SK-N-SH treated with all-trans-retinoic acid at 6 μM for 48 hours (cell line): ENCODE results near the gene RNF138.

ENCODE experiments used
- CSRNP3 ChIP-seq: fragments of 250-450 bp; sonication (Bioruptor Pico); IDR thresholded peaks from 2 replicates; pipeline ENCODE4 v1.5.1; 2021; ENCODE audit warnings: mild to moderate bottlenecking, moderate library complexity
- GLIS3 ChIP-seq: fragments of 250-450 bp; sonication (Bioruptor Pico); IDR thresholded peaks from 2 replicates; pipeline ENCODE4 v1.5.0; 2020; ENCODE audit warnings: mild to moderate bottlenecking, moderate library complexity
- ISL1 ChIP-seq: fragments of 250-450 bp; sonication (Bioruptor Pico); IDR thresholded peaks from 2 replicates; pipeline ENCODE4 v2.1.2; 2022; ENCODE audit warnings: mild to moderate bottlenecking, moderate library complexity
- SNAI2 ChIP-seq: fragments of 250-450 bp; sonication (Bioruptor Pico); IDR thresholded peaks from 2 replicates; pipeline ENCODE4 v1.5.0; 2020; ENCODE audit warnings: mild to moderate bottlenecking, moderate library complexity
- TCF4 ChIP-seq: fragments of 250-450 bp; sonication (Bioruptor Pico); IDR thresholded peaks from 2 replicates; pipeline ENCODE4 v1.8.0; 2021; ENCODE audit warnings: mild to moderate bottlenecking, moderate library complexity, borderline replicate concordance
- ZC3H10 ChIP-seq: fragments of 250-450 bp; sonication (Bioruptor Pico); IDR thresholded peaks from 2 replicates; pipeline ENCODE4 v1.5.1; 2021; ENCODE audit warnings: mild to moderate bottlenecking, moderate library complexity
- ZNF70 ChIP-seq: fragments of 450-650 bp; formaldehyde crosslinking; IDR thresholded peaks from 2 replicates; pipeline ENCODE4 v1.5.0; 2020; ENCODE audit warnings: mild to moderate bottlenecking, moderate library complexity
- ZNF8 ChIP-seq: fragments of 450-650 bp; formaldehyde crosslinking; IDR thresholded peaks from 2 replicates; pipeline ENCODE4 v1.5.0; 2020; ENCODE audit warnings: mild to moderate bottlenecking, moderate library complexity

GRCh38 chr18:32048507-32049091 is 43.1 kb upstream of the RNF138 start:
- TF ChIP-seq ZC3H10 (CRISPR knock-in tag) (no peak), ZNF8 (CRISPR knock-in tag) (no peak), SNAI2 (CRISPR knock-in tag) (no peak), GLIS3 (CRISPR knock-in tag) (no peak), ISL1 (no peak), TCF4 (CRISPR knock-in tag) (no peak), CSRNP3 (CRISPR knock-in tag) (no peak), ZNF70 (no peak)
